Skeletal muscle tissue (tissue), 4 donors: ENCODE measurements around the gene MROH2A. TPM values are rescaled to one million over a fixed set of nuclear protein-coding genes. Genes with fewer than 3 reads are reported as not detected.

Experiments used
- H3K27ac ChIP-seq: one replicate; pipeline ENCODE4 v1.7.0; 2013; ENCODE audit warnings: mild to moderate bottlenecking, low read depth, low read length, inconsistent platforms
- H3K27me3 ChIP-seq, 3 donors: one replicate each; pipeline ENCODE4 v1.7.0; 2013; ENCODE audit warnings: low read length in 3 of 3; ENCODE audit not compliant: control insufficient read depth in 3 of 3, insufficient read depth in 3 of 3
- H3K36me3 ChIP-seq, 3 donors: one replicate each; pipeline ENCODE4 v1.7.0; 2013; ENCODE audit warnings: low read length in 3 of 3; ENCODE audit not compliant: control insufficient read depth in 3 of 3, insufficient read depth in 3 of 3
- H3K4me1 ChIP-seq, 3 donors: one replicate each; pipeline ENCODE4 v1.7.0; 2013; ENCODE audit warnings: low read length in 3 of 3, mild to moderate bottlenecking in 3 of 3; ENCODE audit not compliant: control insufficient read depth in 3 of 3, insufficient read depth in 3 of 3
- H3K4me3 ChIP-seq, 3 donors: one replicate each; pipeline ENCODE4 v1.7.0; 2013; ENCODE audit warnings: low read length in 3 of 3
- H3K9ac ChIP-seq, 3 donors: one replicate each; pipeline ENCODE4 v1.7.0; 2013; ENCODE audit warnings: low read length in 3 of 3, mild to moderate bottlenecking in 3 of 3, moderate library complexity in 2 of 3, low read depth in 1 of 3
- H3K9me3 ChIP-seq, 3 donors: one replicate each; pipeline ENCODE4 v1.7.0; 2013; ENCODE audit warnings: low read length in 3 of 3; ENCODE audit not compliant: control insufficient read depth in 3 of 3
- total RNA-seq: library from RNA; depleted of rRNA; stranded (reverse); fragments of >200 nt; gene quantifications from one replicate; pipeline ENCODE4 v1.2.3, GENCODE V29; 2014
- donor health status: Osteomylitis.

The MROH2A gene
- total RNA-seq, 1 donor from 2014 or later: not detected

- no peaks in the 10 kb centered on the region for H3K9me3 ChIP-seq
- no peak overlapping the region for H3K4me3 ChIP-seq
- H3K4me1 ChIP-seq: peaks cover 5 to 17% (median 13%) of the 10 kb centered on the region in 3 donors
- no peaks in the 10 kb centered on the region for H3K36me3 ChIP-seq
- H3K27me3 ChIP-seq: peaks cover 0 to 13% (median 0%) of the 10 kb centered on the region in 3 donors
- H3K9ac ChIP-seq: no peak overlapping the region
- no peak overlapping the region for H3K27ac ChIP-seq
These were observed 73.9 kb downstream of the MROH2A start for GRCh38 chr2:233852056-233852455.

DNA sequence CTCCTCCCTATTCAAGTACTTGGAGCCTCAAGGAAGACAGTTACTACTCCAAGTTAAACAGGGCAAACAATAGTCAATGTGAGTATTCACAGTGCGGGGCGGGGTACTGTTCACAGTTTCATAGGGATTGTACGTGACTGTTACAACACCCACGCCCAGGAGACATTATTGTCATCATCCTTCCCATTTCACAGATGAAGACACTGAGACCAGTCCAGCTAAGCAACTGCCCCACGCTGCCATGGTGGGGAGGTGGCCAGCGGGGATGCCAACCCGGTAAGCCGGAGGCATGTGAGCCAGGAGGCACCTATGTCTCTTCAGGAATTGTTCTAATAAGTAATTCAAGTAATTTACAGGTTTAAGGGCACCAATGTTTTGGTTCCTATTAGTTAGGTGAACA lies 75.2 kb downstream of the MROH2A start:
- Histone ChIP-seq H3K36me3 (no peaks in the 10 kb centered on the region), H3K9me3 (no peaks in the 10 kb centered on the region), H3K27me3 (peaks cover 0 to 13% (median 0%) of the 10 kb centered on the region in 3 donors), H3K4me3 (peak overlapping the region in 2 of 3 donors; percentile 13 to 72), H3K27ac (no peak overlapping the region), H3K4me1 (peaks cover 5 to 17% (median 13%) of the 10 kb centered on the region in 3 donors), H3K9ac (no peak overlapping the region)

DNA sequence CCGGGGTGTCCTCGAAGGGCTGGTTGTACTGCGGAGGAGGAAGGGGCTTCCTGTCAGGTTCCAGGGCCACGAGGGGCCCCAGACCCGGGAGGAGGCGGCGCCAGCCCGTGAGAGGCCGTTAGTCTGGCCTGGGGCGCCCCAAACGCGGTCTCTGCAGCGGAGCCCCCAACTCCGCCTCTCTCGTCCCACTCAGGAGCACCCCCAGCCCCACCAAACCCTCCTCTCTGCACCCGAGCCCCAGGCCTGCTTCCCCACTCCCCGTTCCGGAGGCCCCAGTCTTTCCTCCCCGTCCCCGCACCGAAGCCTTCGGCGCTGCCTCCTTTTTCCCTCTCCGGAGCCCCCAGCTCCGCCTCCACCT lies 75.7 kb downstream of the MROH2A start:
- H3K9ac ChIP-seq: peak overlapping the region in 2 of 3 donors; percentile 33 to 43

GRCh38 chr2:233854241-233854981 lies 76.3 kb downstream of the MROH2A start, which contains the start of gene HJURP:
HJURP (minus strand) TSS chr2:233854535; CDS start chr2:233854500, 35 bp downstream.
- Histone ChIP-seq H3K9me3 (no peaks in the 10 kb centered on the region), H3K9ac (peak within 1 kb of the TSS; percentile 66 to 81 (median 81)), H3K27ac (no peak within 1 kb of the TSS), H3K4me1 (peaks cover 5 to 17% (median 13%) of the 10 kb centered on the region in 3 donors), H3K4me3 (peak within 1 kb of the TSS; percentile 72 to 96 (median 90)), H3K36me3 (no peaks in the 10 kb centered on the region), H3K27me3 (peaks cover 0 to 13% (median 0%) of the 10 kb centered on the region in 3 donors)

More for the DNA sequence above, 75.7 kb downstream of the MROH2A start:
- peak overlapping the region; percentile 72 to 96 (median 90) for H3K4me3 ChIP-seq
- no peaks in the 10 kb centered on the region for H3K36me3 ChIP-seq
- peaks cover 0 to 13% (median 0%) of the 10 kb centered on the region in 3 donors for H3K27me3 ChIP-seq
- H3K27ac ChIP-seq: no peak overlapping the region
- H3K4me1 ChIP-seq: peaks cover 5 to 17% (median 13%) of the 10 kb centered on the region in 3 donors
- no peaks in the 10 kb centered on the region for H3K9me3 ChIP-seq

DNA sequence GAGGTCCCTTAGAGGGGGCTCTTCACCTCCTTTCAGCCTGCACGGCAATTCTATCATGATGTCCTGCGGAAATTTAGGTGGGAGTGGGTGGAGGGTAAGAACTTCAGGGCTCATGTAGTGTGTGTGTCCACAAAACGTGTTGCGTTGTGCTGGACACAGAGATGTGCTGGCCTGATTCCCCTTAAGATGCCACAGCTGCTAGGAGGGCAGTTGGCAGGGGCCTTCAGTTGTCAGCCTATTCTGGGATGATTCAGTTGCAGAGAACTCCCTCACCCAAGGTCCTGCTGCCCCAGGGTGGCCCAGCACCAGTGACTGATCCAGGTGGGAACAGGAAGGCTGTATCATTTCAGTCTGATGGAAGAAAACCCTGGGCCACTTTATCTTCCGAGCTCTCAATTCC lies 77.2 kb downstream of the MROH2A start:
- peaks cover 5 to 17% (median 13%) of the 10 kb centered on the region in 3 donors for H3K4me1 ChIP-seq
- H3K9ac ChIP-seq: no peak overlapping the region
- H3K36me3 ChIP-seq: no peaks in the 10 kb centered on the region
- no peaks in the 10 kb centered on the region for H3K9me3 ChIP-seq
- no peak overlapping the region for H3K27ac ChIP-seq
- peak overlapping the region in 1 of 3 donors; percentile 72 for H3K4me3 ChIP-seq
- peaks cover 0 to 7% (median 0%) of the 10 kb centered on the region in 3 donors for H3K27me3 ChIP-seq

DNA sequence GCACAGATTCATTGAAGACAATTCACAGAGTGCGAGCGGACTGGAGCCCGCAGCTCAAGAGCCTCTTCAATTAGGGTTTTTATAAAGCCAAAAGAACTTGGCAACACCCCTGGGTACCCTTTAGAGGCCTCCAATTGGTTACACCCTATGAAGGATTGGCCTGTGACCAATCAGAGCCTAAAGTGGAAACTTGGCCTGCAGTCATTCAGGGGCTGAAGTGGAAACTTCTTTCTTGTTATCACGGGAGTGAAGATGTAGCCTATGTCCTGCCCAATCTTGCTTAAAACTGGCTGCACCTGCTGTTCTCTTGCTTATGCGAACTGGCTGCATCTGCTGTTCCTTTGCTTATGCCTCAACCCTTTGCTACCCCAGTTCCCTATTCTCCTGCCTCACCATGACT lies 78.1 kb downstream of the MROH2A start:
- H3K4me3 ChIP-seq: no peak overlapping the region
- no peaks in the 10 kb centered on the region for H3K9me3 ChIP-seq
- H3K27ac ChIP-seq: no peak overlapping the region
- peaks cover 0 to 7% (median 0%) of the 10 kb centered on the region in 3 donors for H3K27me3 ChIP-seq
- no peaks in the 10 kb centered on the region for H3K36me3 ChIP-seq
- peaks cover 5 to 17% (median 13%) of the 10 kb centered on the region in 3 donors for H3K4me1 ChIP-seq
- no peak overlapping the region for H3K9ac ChIP-seq

DNA sequence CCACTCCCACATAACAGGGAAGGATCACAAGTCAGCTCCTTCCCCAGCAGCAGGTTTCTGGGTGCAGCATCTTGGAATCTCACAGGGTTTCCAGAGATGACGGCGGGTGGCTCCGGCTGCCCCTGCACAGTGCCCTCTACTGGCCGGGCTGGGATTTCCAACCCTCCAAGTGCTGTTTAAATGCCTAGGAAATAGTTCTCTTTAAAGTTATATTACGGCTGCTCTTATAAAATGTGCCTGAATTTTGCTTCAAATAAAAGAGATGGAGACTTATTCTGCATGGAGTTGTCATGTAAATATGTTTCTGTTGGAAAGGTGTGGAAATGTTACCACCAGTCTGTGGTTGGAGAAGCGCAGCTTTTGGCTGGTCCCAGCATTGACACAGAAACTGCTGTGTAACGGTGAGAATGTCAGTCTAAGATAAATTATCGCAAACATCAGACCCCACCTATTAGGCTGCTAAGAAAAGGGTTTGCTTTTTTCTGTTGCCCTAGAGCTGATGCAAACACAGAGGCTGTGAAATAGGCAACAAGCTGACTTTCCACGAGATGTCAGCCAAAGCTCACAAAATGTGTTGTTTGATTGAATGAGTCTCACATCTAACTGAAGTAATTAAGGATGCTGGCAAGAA lies 79.5 kb downstream of the MROH2A start:
- peaks cover 5 to 17% (median 13%) of the 10 kb centered on the region in 3 donors for H3K4me1 ChIP-seq
- H3K27ac ChIP-seq: no peak overlapping the region
- no peak overlapping the region for H3K4me3 ChIP-seq
- no peaks in the 10 kb centered on the region for H3K36me3 ChIP-seq
- no peak overlapping the region for H3K9ac ChIP-seq
- no peaks in the 10 kb centered on the region for H3K9me3 ChIP-seq
- H3K27me3 ChIP-seq: no peaks in the 10 kb centered on the region

DNA sequence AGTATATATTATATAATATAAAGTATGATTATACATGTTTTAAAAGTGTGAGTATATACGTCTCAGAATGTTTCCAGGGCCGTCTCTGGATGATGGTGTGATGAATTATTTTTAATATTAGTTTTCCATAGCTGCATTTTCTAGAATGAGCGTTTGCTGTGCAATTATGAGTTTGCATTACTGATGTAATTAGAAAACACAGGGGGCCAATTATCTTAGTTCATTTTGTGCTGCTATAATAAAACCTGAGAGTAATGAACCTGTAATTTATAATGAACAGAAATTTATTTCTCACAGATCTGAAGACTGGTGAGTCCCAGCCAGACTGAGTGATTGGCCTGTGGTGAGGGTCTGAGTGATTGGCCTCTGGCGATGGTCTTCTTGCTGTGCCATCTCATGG lies 80.2 kb downstream of the MROH2A start:
- Histone ChIP-seq H3K36me3 (no peaks in the 10 kb centered on the region), H3K4me3 (no peak overlapping the region), H3K9me3 (no peaks in the 10 kb centered on the region), H3K4me1 (peaks cover 5 to 15% (median 12%) of the 10 kb centered on the region in 3 donors), H3K9ac (no peak overlapping the region), H3K27me3 (no peaks in the 10 kb centered on the region), H3K27ac (no peak overlapping the region)

DNA sequence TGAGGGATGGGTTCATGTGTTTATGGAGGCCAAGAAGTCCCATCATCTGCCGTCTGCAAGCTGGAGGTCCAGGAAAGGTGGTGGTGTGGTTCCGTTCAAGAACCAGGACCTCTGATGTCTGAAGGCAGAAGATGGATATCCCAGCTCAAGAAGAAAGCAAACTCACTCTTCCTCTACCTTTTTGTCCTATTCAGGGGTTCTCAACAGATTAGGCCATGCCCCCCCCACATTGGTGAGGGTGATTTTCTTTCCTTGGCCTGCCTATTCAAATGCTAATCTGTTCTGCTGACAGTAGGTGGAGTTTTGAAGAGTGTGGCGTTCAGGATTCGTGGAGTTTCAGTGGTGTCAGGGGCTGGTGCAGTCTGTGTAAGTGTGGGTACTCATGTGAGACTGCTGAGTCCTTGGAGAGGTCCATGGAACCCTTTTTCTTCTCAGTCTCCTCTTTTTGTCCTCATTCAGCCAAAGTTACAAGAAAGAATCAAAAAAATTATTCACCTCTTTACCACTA lies 84.2 kb downstream of the MROH2A start:
- Histone ChIP-seq H3K9me3 (no peaks in the 10 kb centered on the region), H3K4me1 (no peaks in the 10 kb centered on the region), H3K27ac (no peak overlapping the region), H3K9ac (no peak overlapping the region), H3K27me3 (no peaks in the 10 kb centered on the region), H3K4me3 (no peak overlapping the region), H3K36me3 (no peaks in the 10 kb centered on the region)

GRCh38 chr2:233865838-233866237 lies 87.7 kb downstream of the MROH2A start:
- Histone ChIP-seq H3K9ac (no peak overlapping the region), H3K4me1 (no peaks in the 10 kb centered on the region), H3K27me3 (peaks cover 0 to 8% (median 5%) of the 10 kb centered on the region in 3 donors), H3K36me3 (no peaks in the 10 kb centered on the region), H3K27ac (no peak overlapping the region), H3K4me3 (no peak overlapping the region), H3K9me3 (peaks cover 0 to 3% (median 2%) of the 10 kb centered on the region in 3 donors)
